C4-2B (cell line): Measurements from ENCODE around the gene TPD52L1.
"Not testable (repeated sequence)": the region's sequence is repeated elsewhere in the genome, so short reads cannot be mapped to it uniquely, and the experiment has no call there.

ENCODE experiments used
- H3K27ac ChIP-seq: fragments of 450-650 bp; 2 replicates; pipeline ENCODE4 v1.5.1; 2017
- CTCF ChIP-seq: fragments of 450-650 bp; conservative IDR thresholded peaks from 2 replicates; pipeline ENCODE4 v1.5.1; 2017; ENCODE audit warnings: mild to moderate bottlenecking
- ZFX ChIP-seq: fragments of 450-650 bp; IDR thresholded peaks from 2 replicates; pipeline ENCODE4 v1.6.1; 2017

Gene TPD52L1

DNA sequence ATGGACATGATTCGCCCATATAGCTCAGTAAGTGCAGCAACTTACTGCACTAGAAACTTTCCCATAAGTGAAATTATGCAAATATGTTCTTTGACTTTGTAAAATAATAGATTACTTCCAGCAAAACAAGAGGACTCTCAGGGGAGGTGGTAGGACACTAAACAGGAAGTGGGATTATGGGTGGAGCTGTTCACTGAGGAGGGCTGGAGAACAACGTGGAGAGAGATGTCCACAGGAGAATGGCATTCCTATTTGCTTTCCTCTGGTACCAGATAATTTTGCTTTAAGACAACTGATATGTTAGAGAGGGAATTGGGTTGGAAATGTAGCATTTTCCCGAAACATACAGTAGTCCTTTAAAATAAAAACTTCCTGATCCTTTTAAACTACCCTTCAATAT is 3.7 kb downstream of the TPD52L1 start:
- TF ChIP-seq CTCF: no peak
- no peak for TF ChIP-seq ZFX
- H3K27ac ChIP-seq: no peak overlapping the region

GRCh38 chr6:125157725-125158124 is 4.2 kb downstream of the TPD52L1 start:
- TF ChIP-seq ZFX: no peak
- TF ChIP-seq CTCF: no peak
- no peak overlapping the region for H3K27ac ChIP-seq

- not testable (repeated sequence) for H3K27ac ChIP-seq
These were observed 9.8 kb downstream of the TPD52L1 start for GRCh38 chr6:125163339-125163738.

GRCh38 chr6:125163811-125164210 is 10.2 kb downstream of the TPD52L1 start:
- no peak overlapping the region for H3K27ac ChIP-seq
- TF ChIP-seq ZFX: no peak
- no peak for TF ChIP-seq CTCF

- H3K27ac ChIP-seq: no peak overlapping the region
- TF ChIP-seq ZFX: no peak
- TF ChIP-seq CTCF: no peak
These were observed 11.1 kb downstream of the TPD52L1 start for GRCh38 chr6:125164696-125165095.

DNA sequence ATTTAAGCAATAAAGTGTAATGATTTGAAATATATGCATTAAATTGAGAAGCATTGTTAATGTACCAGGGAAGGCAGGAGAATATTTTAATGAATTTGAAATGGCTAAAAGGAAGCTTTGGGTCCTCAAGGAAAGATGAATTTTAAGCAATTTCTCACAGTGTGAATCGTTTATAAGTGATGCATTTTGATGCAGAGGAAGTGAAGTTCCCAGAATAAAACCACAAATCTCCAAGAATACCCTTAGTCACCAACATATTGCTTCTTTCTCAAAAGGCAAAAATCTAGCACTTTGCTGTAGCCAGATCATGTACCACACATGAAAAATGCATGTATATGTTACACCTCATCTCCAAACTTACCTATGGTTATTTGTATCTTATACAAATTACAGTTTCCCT is 11.7 kb downstream of the TPD52L1 start:
- no peak overlapping the region for H3K27ac ChIP-seq
- TF ChIP-seq ZFX: no peak
- TF ChIP-seq CTCF: no peak

DNA sequence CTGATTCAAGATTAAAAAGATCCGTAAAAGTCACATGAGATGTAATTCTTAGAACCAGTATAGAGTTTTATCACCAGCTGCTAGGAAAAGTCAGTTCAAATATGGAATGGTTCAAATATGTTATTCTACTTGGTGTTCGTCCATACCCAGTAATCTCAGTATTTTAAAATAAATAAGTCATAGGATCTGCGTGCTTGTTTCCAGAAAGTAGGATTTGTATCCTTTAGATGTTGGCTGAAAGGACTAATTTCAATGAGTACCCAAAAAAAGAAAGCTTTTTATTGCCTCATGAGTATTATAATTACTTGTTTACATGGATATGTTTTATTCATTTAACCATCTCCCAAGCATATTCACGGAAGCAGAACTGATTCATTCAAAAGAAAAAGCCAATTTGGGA is 12.2 kb downstream of the TPD52L1 start:
- TF ChIP-seq ZFX (no peak), CTCF (no peak)
- H3K27ac ChIP-seq: no peak overlapping the region

DNA sequence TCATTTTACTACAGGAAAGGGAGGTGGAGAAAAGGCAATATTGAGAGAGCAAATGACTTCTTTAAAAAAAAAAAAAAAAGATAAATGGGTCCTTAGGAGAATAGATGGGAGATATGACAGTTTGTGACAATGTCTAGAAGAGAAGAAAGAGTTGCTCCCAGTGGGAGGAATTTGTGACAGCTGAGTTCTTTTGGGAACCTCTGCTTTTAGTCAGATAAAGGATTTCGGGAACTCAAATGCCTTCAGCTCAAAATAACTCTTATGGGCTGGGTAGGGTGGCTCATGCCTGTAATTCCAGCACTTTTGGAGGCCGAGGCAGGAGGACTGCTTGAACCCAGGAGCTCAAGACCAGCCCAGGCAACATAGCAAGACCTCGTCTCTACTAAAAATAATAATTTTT is 13.1 kb downstream of the TPD52L1 start:
- H3K27ac ChIP-seq: no peak overlapping the region
- TF ChIP-seq ZFX (no peak), CTCF (no peak)
